Adrenal gland (tissue), 12 donors: ENCODE results near the gene PAX5. TPM values are rescaled to one million over a fixed set of nuclear protein-coding genes. Genes with fewer than 3 reads are reported as not detected.

Experiments used
- DNase-seq, 7 donors: peaks; one replicate each; pipeline ENCODE4 v3.0.0-alpha.2; 2019 to 2020
- H3K27ac ChIP-seq, 5 donors: fragments of 200-600 bp; sonication (generic) in 4 of 5; 1 replicate in 3 of 5; 2 replicates in 2 of 5; pipeline versions ENCODE4 v1.5.1 to v1.8.0; 2016 to 2020; ENCODE audit warnings: mild to moderate bottlenecking in 1 of 5
- H3K27me3 ChIP-seq: fragments of 200-600 bp; 2 replicates; pipeline ENCODE4 v1.8.0; 2021
- H3K36me3 ChIP-seq, 2 donors: fragments of 200-600 bp; replicated peaks in 1 of 2; 1 replicate in 1 of 2; 2 replicates in 1 of 2; pipeline versions ENCODE4 v1.5.1 to v1.8.0; 2018 to 2022
- H3K4me1 ChIP-seq, 2 donors: fragments of 200-600 bp; replicated peaks in 1 of 2; 1 replicate in 1 of 2; 2 replicates in 1 of 2; pipeline versions ENCODE4 v1.5.1 to v1.8.0; 2018 to 2021
- H3K4me3 ChIP-seq, 4 donors: fragments of 200-600 bp; sonication (generic) in 3 of 4; one replicate each; pipeline ENCODE4 v1.5.1; 2016 to 2018
- H3K9me3 ChIP-seq, 3 donors: fragments of 200-600 bp; sonication (generic) in 1 of 3; replicated peaks in 1 of 3; 1 replicate in 2 of 3; 2 replicates in 1 of 3; pipeline versions ENCODE4 v1.5.1 to v1.8.0; 2016 to 2021
- POLR2A ChIP-seq, 2 donors: fragments of 450-650 bp; IDR thresholded peaks; one replicate each; pipeline ENCODE4 v1.6.1; 2017; ENCODE audit warnings: antibody characterized with exemption in 2 of 2, mild to moderate bottlenecking in 2 of 2, moderate library complexity in 1 of 2
- WGBS, 4 donors: extraction: QIAGEN DNeasy Blood & Tissue Kit in 2 of 4; methylation state at CpG; one replicate each; pipeline versions ENCODE4 v1.1.5 to v1.1.7; 2013 to 2017; 5-methylcytosine and 5-hydroxymethylcytosine counted together
- intact Hi-C, 2 donors: fragments of 100-400 bp; cut with DNase I; formaldehyde crosslinking; loops; one replicate each; pipeline versions ENCODE4 v1.14.1 to v1.15.0; 2022 to 2023
- polyA plus RNA-seq, 3 donors: library from polyadenylated mRNA; stranded (reverse); fragments of 200-250 nt in 2 of 3; fragments of 350-450 nt in 1 of 3; fragmentation: Illumina TruSeq in 1 of 3; extraction: RNeasy Lipid Tissue Mini Kit (QIAGEN cat#74804) in 1 of 3; gene quantifications; one replicate each; pipeline ENCODE4 v1.2.3, GENCODE V29; 2013 to 2014
- total RNA-seq, 9 donors: library from RNA; depleted of rRNA in 4 of 9; stranded (reverse); fragments of >200 nt in 4 of 9; fragments of 120-200 nt in 1 of 9; fragmentation: NEBNext Ultra II Directional in 1 of 9; extraction: Animal tissue kit (Norgen Biotek cat#: 25700) in 1 of 9; gene quantifications; one replicate each; pipeline versions ENCODE4 v1.1.0 to v1.2.4, GENCODE V29; 2013 to 2023
- TF ChIP-seq, protein P1 (sequence below), 6 experiments: fragments of 450-650 bp in 4 of 6; fragments of 200-600 bp in 2 of 6; sonication (generic) in 1 of 6; IDR thresholded peaks; 1 replicate in 5 of 6; 2 replicates in 1 of 6; pipeline versions ENCODE4 v1.5.1 to v1.8.0; 2016 to 2021; ENCODE audit warnings: antibody characterized with exemption in 6 of 6, mild to moderate bottlenecking in 2 of 6, moderate library complexity in 1 of 6
- donor health status: healthy with polysubstance abuse.
- donor health status: Bipolar disorder and iron deficiency.
- donor health status: DM: yes; HTN: yes; CAD: no.
- donor health status: DM: no; HTN: no; CAD: no.
- donor health status: DM: no; HTN: no; CAD: no.
- donor health status: DM: yes; HTN: yes; CAD: no.

Gene PAX5
- total and polyA plus RNA-seq, 12 donors, result under 0.01 to 0.22 (median 0.09) TPM; not detected in 6

DNA sequence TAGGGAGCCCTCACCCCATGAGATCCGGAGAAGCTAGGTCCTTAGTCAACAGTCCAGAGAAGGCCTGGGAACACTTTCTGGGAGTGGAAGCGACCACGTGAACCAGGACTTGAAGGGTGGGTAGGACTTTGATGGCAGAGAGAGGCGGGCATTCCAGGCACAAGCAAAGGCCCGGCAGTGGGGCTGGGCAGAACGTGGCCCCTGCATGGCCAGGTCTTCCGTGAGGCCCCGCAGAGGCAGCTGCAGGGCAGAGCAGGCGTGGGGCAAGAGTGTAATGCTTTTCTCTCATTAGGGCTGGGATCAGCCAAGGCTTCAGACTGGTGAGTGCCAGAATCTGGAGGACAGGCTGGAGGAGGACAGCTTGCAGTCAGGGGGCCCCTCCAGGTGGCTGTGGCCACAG is 184.1 kb downstream of the PAX5 start:
- H3K27me3 ChIP-seq, result no peaks in the 10 kb centered on the region

DNA sequence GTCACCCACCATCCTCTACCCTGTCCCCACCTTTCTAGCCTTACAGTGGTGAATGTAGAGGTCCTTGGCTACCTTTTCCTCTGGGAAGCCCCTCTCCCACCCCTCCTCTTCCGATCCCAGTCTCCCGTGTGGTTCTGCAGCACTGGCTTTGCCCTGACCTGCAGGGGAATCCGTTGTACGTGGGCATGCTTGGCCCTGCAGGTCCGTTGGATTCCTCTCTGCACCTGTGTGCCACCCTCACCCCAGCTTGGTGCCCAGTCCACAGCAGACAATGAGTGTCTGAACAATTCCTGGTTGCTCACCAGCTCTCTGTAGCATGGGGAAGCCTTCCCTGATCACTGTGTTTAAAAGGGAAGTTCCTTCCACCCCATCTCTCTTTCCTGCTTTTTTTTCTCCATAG is 185.1 kb downstream of the PAX5 start:
- TF ChIP-seq, protein P1, sequence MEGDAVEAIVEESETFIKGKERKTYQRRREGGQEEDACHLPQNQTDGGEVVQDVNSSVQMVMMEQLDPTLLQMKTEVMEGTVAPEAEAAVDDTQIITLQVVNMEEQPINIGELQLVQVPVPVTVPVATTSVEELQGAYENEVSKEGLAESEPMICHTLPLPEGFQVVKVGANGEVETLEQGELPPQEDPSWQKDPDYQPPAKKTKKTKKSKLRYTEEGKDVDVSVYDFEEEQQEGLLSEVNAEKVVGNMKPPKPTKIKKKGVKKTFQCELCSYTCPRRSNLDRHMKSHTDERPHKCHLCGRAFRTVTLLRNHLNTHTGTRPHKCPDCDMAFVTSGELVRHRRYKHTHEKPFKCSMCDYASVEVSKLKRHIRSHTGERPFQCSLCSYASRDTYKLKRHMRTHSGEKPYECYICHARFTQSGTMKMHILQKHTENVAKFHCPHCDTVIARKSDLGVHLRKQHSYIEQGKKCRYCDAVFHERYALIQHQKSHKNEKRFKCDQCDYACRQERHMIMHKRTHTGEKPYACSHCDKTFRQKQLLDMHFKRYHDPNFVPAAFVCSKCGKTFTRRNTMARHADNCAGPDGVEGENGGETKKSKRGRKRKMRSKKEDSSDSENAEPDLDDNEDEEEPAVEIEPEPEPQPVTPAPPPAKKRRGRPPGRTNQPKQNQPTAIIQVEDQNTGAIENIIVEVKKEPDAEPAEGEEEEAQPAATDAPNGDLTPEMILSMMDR (IDR thresholded peaks at IDR 0.05), result no peak
- no peak for TF ChIP-seq POLR2A (IDR thresholded peaks at IDR 0.05)
- Histone ChIP-seq H3K4me3 (no peak overlapping the region), H3K27me3 (no peaks in the 10 kb centered on the region), H3K27ac (no peak overlapping the region), H3K36me3 (no peaks in the 10 kb centered on the region), H3K9me3 (no peaks in the 10 kb centered on the region), H3K4me1 (no peaks in the 10 kb centered on the region)
- 84 to 93% (median 89%) methylated on average over 5 of the region's 5 CpGs for WGBS, 4 donors
- intact Hi-C loops, result no loop called here
- DNase-seq, result no peak

More for the DNA sequence above, 184.1 kb downstream of the PAX5 start:
- WGBS, 4 donors, result 83 to 91% (median 88%) methylated on average over 9 of the region's 9 CpGs
- no peak overlapping the region for H3K4me3 ChIP-seq
- no peaks in the 10 kb centered on the region for H3K36me3 ChIP-seq
- no peak overlapping the region for H3K27ac ChIP-seq
- DNase-seq, result no peak
- no peaks in the 10 kb centered on the region for H3K4me1 ChIP-seq
- H3K9me3 ChIP-seq, result no peaks in the 10 kb centered on the region
- intact Hi-C loops, result no loop called here
- no peak for TF ChIP-seq POLR2A (IDR thresholded peaks at IDR 0.05)
- TF ChIP-seq, protein P1 (IDR thresholded peaks at IDR 0.05), result no peak

DNA sequence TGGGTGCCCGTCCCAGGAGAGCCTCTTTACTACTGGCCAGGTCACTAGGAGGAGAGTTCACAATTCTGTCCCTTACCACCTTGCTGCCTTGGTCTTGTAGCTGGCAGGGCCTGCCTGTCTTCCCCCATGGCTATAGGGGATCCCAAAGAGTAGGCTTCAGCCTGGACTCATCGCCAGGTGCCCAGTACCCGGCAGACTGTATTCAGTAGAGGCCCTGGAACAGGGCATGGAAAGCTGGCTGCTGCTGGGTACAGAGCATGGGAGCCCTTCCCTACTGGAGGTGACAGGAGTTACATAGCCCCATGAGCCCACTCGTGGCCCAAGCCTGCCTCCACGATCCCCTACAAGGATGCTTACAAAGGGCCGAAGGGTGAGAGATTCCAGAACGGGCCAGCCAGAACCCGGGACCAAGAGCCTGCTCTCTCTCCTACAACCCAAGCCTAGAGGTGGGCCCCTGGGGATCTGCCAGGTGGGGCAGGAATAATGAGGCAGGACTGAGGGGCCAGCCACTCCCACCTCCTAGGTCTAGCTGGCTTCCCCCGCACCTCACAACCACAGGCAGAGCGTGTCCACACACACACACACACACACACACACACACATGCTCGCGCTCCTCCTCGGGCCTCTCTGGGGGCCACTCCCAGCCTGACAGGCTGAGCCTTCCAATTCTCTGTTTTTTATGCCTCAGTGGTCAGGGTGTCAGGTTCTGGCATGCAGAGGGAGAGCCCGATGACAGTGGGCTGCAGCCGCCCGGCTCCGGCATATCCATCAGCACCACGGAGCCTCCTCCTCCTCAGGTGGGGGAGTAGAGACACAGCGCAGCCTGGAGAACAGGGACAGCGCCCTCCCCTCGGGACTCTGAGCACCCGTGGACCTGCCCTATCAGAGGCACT is 186.0 kb downstream of the PAX5 start:
- Histone ChIP-seq H3K27me3 (no peaks in the 10 kb centered on the region), H3K4me3 (no peak overlapping the region), H3K4me1 (no peaks in the 10 kb centered on the region), H3K27ac (no peak overlapping the region), H3K36me3 (no peaks in the 10 kb centered on the region), H3K9me3 (no peaks in the 10 kb centered on the region)
- DNase-seq, result no peak
- intact Hi-C loops, result no loop called here
- 39 to 43% (median 41%) methylated on average over 6 to 22 of the region's 22 CpGs for WGBS, 4 donors
- TF ChIP-seq, protein P1 (IDR thresholded peaks at IDR 0.05), result no peak
- TF ChIP-seq POLR2A (IDR thresholded peaks at IDR 0.05), result no peak

DNA sequence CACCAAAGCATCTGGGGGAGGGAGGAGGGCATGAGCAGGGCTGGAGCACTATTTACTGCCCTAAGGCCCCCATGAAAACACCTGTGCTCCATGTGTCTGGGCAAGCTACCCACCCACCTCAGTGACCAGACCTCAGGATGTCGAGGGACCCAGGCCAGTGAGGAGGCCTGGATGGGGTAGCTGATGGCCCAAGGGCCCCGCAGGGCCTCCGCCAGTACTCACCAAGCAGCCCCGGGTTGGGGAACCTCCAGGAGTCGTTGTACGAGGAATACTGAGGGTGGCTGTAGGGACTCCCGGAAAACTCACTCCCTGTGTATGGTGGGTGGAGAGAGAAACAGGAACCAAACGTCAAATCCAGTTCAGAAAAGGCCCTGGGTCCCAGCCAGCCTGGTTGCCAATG is 187.4 kb downstream of the PAX5 start:
- intact Hi-C loops, result no loop called here
- no peaks in the 10 kb centered on the region for H3K27me3 ChIP-seq
- TF ChIP-seq, protein P1 (IDR thresholded peaks at IDR 0.05), result no peak
- no peak for TF ChIP-seq POLR2A (IDR thresholded peaks at IDR 0.05)

More for the DNA sequence above, 187.4 kb downstream of the PAX5 start:
- Histone ChIP-seq H3K9me3 (no peaks in the 10 kb centered on the region), H3K4me3 (no peak overlapping the region), H3K27ac (no peak overlapping the region), H3K36me3 (no peaks in the 10 kb centered on the region), H3K4me1 (no peaks in the 10 kb centered on the region)
- 87 to 96% (median 89%) methylated on average over 8 of the region's 8 CpGs for WGBS, 4 donors
- DNase-seq, result no peak
